GM12878 (cell line): ENCODE results near the gene CGN. TPM values are rescaled to one million over a fixed set of nuclear protein-coding genes. Genes with fewer than 3 reads are reported as not detected.

Experiments used
- ATAC-seq: fragments of 200-7000 bp; cut with Tn5 transposase; 3 replicates; pipeline ENCODE4 v1.9.1; 2020; ENCODE audit warnings: mild to moderate bottlenecking, moderate library complexity
- BruUV-seq: library from RNA; stranded (reverse); fragments of 400-500 nt; replicated peaks from 2 replicates; lab custom pipeline; 2021; lab: Mats Ljungman, UMichigan
- CTCF ChIA-PET: fragments of 300-600 bp; sonication (Branson Sonifier 250); formaldehyde crosslinking; extraction: SDS; loops from one replicate; lab custom pipeline; 2021; ENCODE audit warnings: inconsistent platforms; lab: Yijun Ruan, JAX
- POLR2A ChIA-PET: fragments of 350-600 bp; formaldehyde crosslinking; extraction: SDS; loops from one replicate; lab custom pipeline; 2021; ENCODE audit warnings: inconsistent platforms; lab: Charles Lee
- RAD21 ChIA-PET: fragments of 300-600 bp; sonication (Branson Sonifier 250); formaldehyde crosslinking; loops from one replicate; lab custom pipeline; 2023; ENCODE audit warnings: antibody characterized with exemption; ENCODE audit not compliant: unreplicated experiment; lab: Charles Lee
- SMC1A ChIA-PET: fragments of 300-600 bp; sonication (Branson Sonifier 250); formaldehyde crosslinking; loops from one replicate; lab custom pipeline; 2023; ENCODE audit not compliant: unreplicated experiment, uncharacterized antibody; lab: Charles Lee
- DNase-seq: peaks from one replicate; pipeline ENCODE4 v3.0.0-alpha.2; 2011; ENCODE audit warnings: low read depth, low spot score
- FAIRE-seq: peaks from 3 replicates; lab custom pipeline; 2011; peaks lifted over from hg19 to GRCh38; lab: Jason Lieb, UNC
- H2AFZ ChIP-seq: 2 replicates; pipeline ENCODE4 v1.6.0; 2011; ENCODE audit warnings: low read depth, low read length, control low read depth; ENCODE audit not compliant: control insufficient read depth
- H3K27ac ChIP-seq: 2 replicates; pipeline ENCODE4 v1.5.1; 2011; ENCODE audit warnings: control low read depth; ENCODE audit not compliant: control insufficient read depth, insufficient read depth
- H3K27me3 ChIP-seq, 2 experiments: replicated peaks in 1 of 2; 2 replicates each; pipeline versions ENCODE4 v1.6.0 to v1.6.1; 2011; ENCODE audit warnings: low read length in 1 of 2; ENCODE audit not compliant: control insufficient read depth in 2 of 2, insufficient read depth in 2 of 2
- H3K36me3 ChIP-seq, 2 experiments: 2 replicates each; pipeline ENCODE4 v1.5.1; 2011; ENCODE audit warnings: low read length in 1 of 2; ENCODE audit not compliant: control insufficient read depth in 2 of 2, insufficient read depth in 2 of 2
- H3K4me1 ChIP-seq: 2 replicates; pipeline ENCODE4 v1.6.1; 2011; ENCODE audit warnings: mild to moderate bottlenecking, low read length, moderate library complexity, mixed read lengths; ENCODE audit not compliant: control insufficient read depth, insufficient read depth
- H3K4me2 ChIP-seq: 2 replicates; pipeline ENCODE4 v1.6.0; 2011; ENCODE audit warnings: control low read depth; ENCODE audit not compliant: control insufficient read depth, insufficient read depth
- H3K4me3 ChIP-seq: fragments of 200-600 bp; sonication (generic); 2 replicates; pipeline ENCODE4 v1.5.1; 2016
- H3K79me2 ChIP-seq: 2 replicates; pipeline ENCODE4 v1.6.0; 2011; ENCODE audit warnings: low read length; ENCODE audit not compliant: control insufficient read depth, insufficient read depth
- H3K9ac ChIP-seq: 2 replicates; pipeline ENCODE4 v1.8.0; 2011; ENCODE audit warnings: low read length, control low read depth, mixed read lengths; ENCODE audit not compliant: control insufficient read depth, insufficient read depth
- H3K9me3 ChIP-seq: replicated peaks from 3 replicates; pipeline ENCODE4 v1.5.1; 2011; ENCODE audit warnings: mild to moderate bottlenecking, low read length; ENCODE audit not compliant: control insufficient read depth, insufficient read depth
- H4K20me1 ChIP-seq: 2 replicates; pipeline ENCODE4 v1.6.0; 2011; ENCODE audit not compliant: control insufficient read depth, insufficient read depth
- BACH1 ChIP-seq: fragments of 450-650 bp; IDR thresholded peaks from 2 replicates; pipeline ENCODE4 v1.6.1; 2017; ENCODE audit warnings: mild to moderate bottlenecking, borderline replicate concordance
- BHLHE40 ChIP-seq, 2 experiments: fragments of 450-650 bp in 1 of 2; IDR thresholded peaks; 2 replicates each; pipeline ENCODE4 v1.6.1; 2011 to 2017; ENCODE audit warnings: low read depth in 2 of 2, borderline replicate concordance in 1 of 2, improper control_type of control experiment in 1 of 2, low read length in 1 of 2, mild to moderate bottlenecking in 1 of 2
- CHD1 ChIP-seq: IDR thresholded peaks from 2 replicates; pipeline ENCODE4 v1.6.1; 2012; ENCODE audit warnings: low read depth, low read length, improper control_type of control experiment
- CHD4 ChIP-seq: fragments of 200-600 bp; sonication (generic); IDR thresholded peaks from 2 replicates; pipeline ENCODE4 v1.6.1; 2016; ENCODE audit warnings: mild to moderate bottlenecking
- KDM1A ChIP-seq: fragments of 200-600 bp; sonication (generic); IDR thresholded peaks from 2 replicates; pipeline ENCODE4 v1.6.1; 2016; ENCODE audit warnings: borderline replicate concordance
- MYB ChIP-seq: fragments of 150-350 bp; IDR thresholded peaks from 2 replicates; pipeline ENCODE4 v1.6.1; 2014; ENCODE audit warnings: mild to moderate bottlenecking, low read depth, low read length, borderline replicate concordance
- NFXL1 ChIP-seq: fragments of 450-650 bp; IDR thresholded peaks from 2 replicates; pipeline ENCODE4 v1.6.1; 2017; ENCODE audit warnings: antibody characterized with exemption, mild to moderate bottlenecking, borderline replicate concordance
- SP1 ChIP-seq: IDR thresholded peaks from one replicate; pipeline ENCODE4 v1.6.1; 2011; ENCODE audit warnings: low read depth, low read length
- STAT3 ChIP-seq: IDR thresholded peaks from 2 replicates; pipeline ENCODE4 v1.6.1; 2011; ENCODE audit warnings: low read depth, low read length, improper control_type of control experiment
- ZNF384 ChIP-seq: IDR thresholded peaks from 2 replicates; pipeline ENCODE4 v1.6.1; 2012; ENCODE audit warnings: low read depth, mild to moderate bottlenecking, low read length, improper control_type of control experiment, borderline replicate concordance
- WGBS: methylation state at CpG from one replicate; pipeline ENCODE4 v1.1.6; 2016; ENCODE audit warnings: low lambda C conversion rate; ENCODE audit not compliant: insufficient replicate concordance, insufficient coverage; ENCODE audit errors: missing lambda C conversion rate; 5-methylcytosine and 5-hydroxymethylcytosine counted together
- in situ Hi-C: fragments of 300-500 bp; cut with MboI; formaldehyde crosslinking; loops from 9 replicates; pipeline ENCODE4 v1.14.3; 2018; ENCODE audit warnings: mixed read lengths
- intact Hi-C: fragments of 100-400 bp; cut with micrococcal nuclease; formaldehyde crosslinking; loops from one replicate; pipeline ENCODE4 v1.14.2; 2022; ENCODE audit not compliant: unreplicated experiment
- polyA plus RNA-seq, 11 experiments: library from polyadenylated mRNA; depleted of rRNA in 4 of 11; unstranded in 6 of 11; stranded (reverse) in 5 of 11; fragments of >200 nt; fragmentation: Nextera tagmentation in 4 of 11; fragmentation: Illumina TruSeq in 1 of 11; extraction: Ambion mirVana in 4 of 11; extraction: Trizol in 1 of 11; gene quantifications; 1 replicate in 1 of 11; 2 replicates in 10 of 11; pipeline versions ENCODE4 v1.2.1 to v1.2.3, GENCODE V29; 2011 to 2016; ENCODE audit warnings: inconsistent platforms in 2 of 11, missing spikeins in 2 of 11, low read depth in 1 of 11
- total RNA-seq, 4 experiments: library from RNA; depleted of rRNA in 3 of 4; stranded (reverse); fragments of >200 nt in 3 of 4; fragmentation: Illumina TruSeq in 1 of 4; extraction: Trizol in 1 of 4; gene quantifications; 2 replicates each; pipeline versions ENCODE4 v1.2.1 to v1.2.3, GENCODE V29; 2013 to 2021
- TF ChIP-seq, protein P1 (sequence below): fragments of 450-650 bp; IDR thresholded peaks from 2 replicates; pipeline ENCODE4 v1.6.1; 2017; ENCODE audit warnings: mild to moderate bottlenecking
- TF ChIP-seq, protein P2 (sequence below): IDR thresholded peaks from 2 replicates; pipeline ENCODE4 v1.6.1; 2011; ENCODE audit warnings: low read depth, mild to moderate bottlenecking, low read length, moderate library complexity, borderline replicate concordance; ENCODE audit errors: extremely low read depth

CGN gene
- total and polyA plus RNA-seq, 10 of the 15 experiments (the other 5 are each of a cell fraction or from before 2014, with no cell fraction given): 0.11 to 6.5 (median 3.4) TPM

DNA sequence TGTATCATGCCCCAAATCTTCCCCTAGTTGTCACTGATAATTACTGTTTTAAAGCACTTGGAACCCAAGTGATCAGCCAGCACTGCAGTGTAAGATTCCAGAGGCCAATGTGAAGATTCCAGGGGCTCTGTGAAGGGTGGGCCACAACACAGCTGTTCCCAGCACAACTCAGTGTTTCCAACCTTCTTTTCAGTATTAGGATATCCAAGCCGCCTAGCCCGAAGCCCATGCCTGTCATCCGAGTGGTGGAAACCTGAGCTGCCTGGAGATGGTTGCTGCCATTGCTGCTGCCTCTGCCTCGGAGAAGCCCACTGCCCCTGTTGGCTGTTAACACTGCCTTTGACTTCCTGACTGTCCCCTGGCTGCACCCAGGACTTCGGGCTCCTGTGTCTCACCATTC is 70.3 kb downstream of the CGN start:
- H2AFZ ChIP-seq: no peak overlapping the region
- CTCF ChIA-PET: interaction anchor here (1.6 kb wide), 1 partner anchor 12 kb away, joined by 7 read pairs; no protein-coding TSS in a partner anchor
- WGBS: 61% methylated on average over 5 of the region's 5 CpGs
- H3K27ac ChIP-seq: no peak overlapping the region
- BruUV-seq: no TSS peak
- RAD21 ChIA-PET: no interaction called here
- POLR2A ChIA-PET: no interaction called here
- TF ChIP-seq KDM1A (no peak), MYB (no peak)
- TF ChIP-seq, protein P1, sequence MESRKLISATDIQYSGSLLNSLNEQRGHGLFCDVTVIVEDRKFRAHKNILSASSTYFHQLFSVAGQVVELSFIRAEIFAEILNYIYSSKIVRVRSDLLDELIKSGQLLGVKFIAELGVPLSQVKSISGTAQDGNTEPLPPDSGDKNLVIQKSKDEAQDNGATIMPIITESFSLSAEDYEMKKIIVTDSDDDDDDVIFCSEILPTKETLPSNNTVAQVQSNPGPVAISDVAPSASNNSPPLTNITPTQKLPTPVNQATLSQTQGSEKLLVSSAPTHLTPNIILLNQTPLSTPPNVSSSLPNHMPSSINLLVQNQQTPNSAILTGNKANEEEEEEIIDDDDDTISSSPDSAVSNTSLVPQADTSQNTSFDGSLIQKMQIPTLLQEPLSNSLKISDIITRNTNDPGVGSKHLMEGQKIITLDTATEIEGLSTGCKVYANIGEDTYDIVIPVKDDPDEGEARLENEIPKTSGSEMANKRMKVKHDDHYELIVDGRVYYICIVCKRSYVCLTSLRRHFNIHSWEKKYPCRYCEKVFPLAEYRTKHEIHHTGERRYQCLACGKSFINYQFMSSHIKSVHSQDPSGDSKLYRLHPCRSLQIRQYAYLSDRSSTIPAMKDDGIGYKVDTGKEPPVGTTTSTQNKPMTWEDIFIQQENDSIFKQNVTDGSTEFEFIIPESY: no peak
- H4K20me1 ChIP-seq: no peaks in the 10 kb centered on the region
- no peak overlapping the region for H3K4me3 ChIP-seq
- no peaks in the 10 kb centered on the region; a peak in 2 of 4 replicates for H3K27me3 ChIP-seq
- DNase-seq (no peak), ATAC-seq (no peak), FAIRE-seq (no peak)
- in situ Hi-C loops: no loop called here
- SMC1A ChIA-PET: interaction anchor here (1.0 kb wide), 1 partner anchor 153 kb away, joined by 3 read pairs; no protein-coding TSS in a partner anchor
- H3K36me3 ChIP-seq: no peaks in the 10 kb centered on the region
- no peaks in the 10 kb centered on the region for H3K9me3 ChIP-seq
- H3K79me2 ChIP-seq: no peaks in the 10 kb centered on the region
- H3K4me2 ChIP-seq: no peak overlapping the region
- intact Hi-C loops: no loop called here
- H3K9ac ChIP-seq: no peak overlapping the region
- no peaks in the 10 kb centered on the region for H3K4me1 ChIP-seq

DNA sequence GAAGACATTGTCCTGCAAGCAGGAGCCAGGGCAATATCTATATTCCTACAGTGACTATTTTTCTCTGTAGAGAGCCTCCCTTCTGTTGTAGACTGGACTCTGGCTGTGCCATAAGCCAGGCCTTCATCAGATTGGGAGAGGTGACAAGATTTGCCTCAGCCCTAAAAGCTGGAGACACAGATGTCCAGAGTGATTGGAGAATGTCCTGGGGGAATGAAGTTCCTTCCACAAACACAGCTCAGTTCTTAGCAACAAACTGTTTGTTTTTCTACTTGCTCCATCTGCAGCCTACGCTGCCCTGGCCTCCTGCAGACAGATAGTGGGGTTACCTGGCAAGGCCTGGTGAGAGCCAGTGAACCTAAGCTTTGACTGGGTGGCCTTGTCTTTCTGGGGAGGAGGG is 70.7 kb downstream of the CGN start:
- WGBS: 0% methylated on average over 1 of the region's 1 CpG
- Histone ChIP-seq H3K36me3 (no peaks in the 10 kb centered on the region), H3K27me3 (no peaks in the 10 kb centered on the region; a peak in 2 of 4 replicates), H4K20me1 (no peaks in the 10 kb centered on the region), H3K9me3 (no peaks in the 10 kb centered on the region), H3K4me1 (no peaks in the 10 kb centered on the region), H3K9ac (no peak overlapping the region), H3K79me2 (no peaks in the 10 kb centered on the region), H2AFZ (no peak overlapping the region), H3K4me3 (no peak overlapping the region), H3K27ac (no peak overlapping the region), H3K4me2 (no peak overlapping the region)
- no TSS peak for BruUV-seq
- ATAC-seq (no peak), FAIRE-seq (no peak), DNase-seq (no peak)
- RAD21 ChIA-PET: no interaction called here
- intact Hi-C loops (no loop called here), in situ Hi-C loops (no loop called here)
- CTCF ChIA-PET: interaction anchor here (1.6 kb wide), 1 partner anchor 12 kb away, joined by 7 read pairs; no protein-coding TSS in a partner anchor
- POLR2A ChIA-PET: no interaction called here
- TF ChIP-seq BACH1: no peak
- TF ChIP-seq ZNF384: no peak
- TF ChIP-seq CHD1: no peak
- no peak for TF ChIP-seq CHD4
- no peak for TF ChIP-seq SP1
- TF ChIP-seq STAT3: no peak
- TF ChIP-seq NFXL1: no peak
- TF ChIP-seq BHLHE40 (IDR thresholded peaks at IDR 0.05; ENCODE audit: borderline replicate concordance in 1 of 2, low read depth in 2 of 2, low read length in 1 of 2): no peak
- TF ChIP-seq, protein P2, sequence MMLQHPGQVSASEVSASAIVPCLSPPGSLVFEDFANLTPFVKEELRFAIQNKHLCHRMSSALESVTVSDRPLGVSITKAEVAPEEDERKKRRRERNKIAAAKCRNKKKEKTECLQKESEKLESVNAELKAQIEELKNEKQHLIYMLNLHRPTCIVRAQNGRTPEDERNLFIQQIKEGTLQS: no peak
- SMC1A ChIA-PET: no interaction called here
